ENCODE data around the gene GLRA3. TPM values are rescaled to one million over a fixed set of nuclear protein-coding genes. Genes with fewer than 3 reads are reported as not detected.

The GLRA3 gene
- total RNA-seq, 1 donor from 2014 or later, result not detected

DNA sequence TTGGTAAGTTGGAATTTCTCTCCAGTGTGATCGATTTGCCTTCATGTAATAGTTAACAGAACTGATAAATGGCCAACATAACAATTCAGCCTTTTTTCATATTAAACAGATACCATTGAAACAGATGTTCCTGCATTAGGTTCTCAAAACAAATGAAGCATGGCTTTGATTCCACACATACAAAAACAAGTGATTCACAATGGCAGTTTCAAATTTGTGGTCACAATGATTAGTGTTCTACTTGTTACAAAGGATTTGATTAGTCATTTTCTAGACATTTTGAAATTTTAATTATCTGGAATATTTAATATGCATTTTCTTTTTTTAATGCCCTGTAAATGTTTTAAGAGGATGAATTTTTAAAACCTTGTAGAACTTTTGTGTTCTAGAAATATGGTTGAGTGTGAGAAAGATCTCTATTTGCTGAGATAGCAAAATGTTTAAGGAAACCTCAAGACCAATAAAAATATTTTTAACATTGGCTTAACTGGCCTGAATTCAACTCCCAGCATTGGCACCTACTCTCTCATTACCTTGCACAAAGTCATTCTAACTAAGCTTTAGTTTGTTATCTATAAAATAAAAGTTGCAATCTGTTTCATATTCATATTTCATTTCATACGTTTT lies 18.9 kb upstream of the GLRA3 start:
- Histone ChIP-seq H3K36me3 (no peaks in the 10 kb centered on the region), H3K27me3 (ENCODE audit: low read depth) (no peaks in the 10 kb centered on the region), H3K4me3 (no peak overlapping the region), H3K4me1 (no peaks in the 10 kb centered on the region), H3K27ac (replicated peaks) (no peak overlapping the region), H3K9me3 (replicated peaks) (peaks cover 8% of the 10 kb centered on the region)
- no peak for DNase-seq
- intact Hi-C loops (cut with micrococcal nuclease), result no loop called here
- TF ChIP-seq, protein P1, sequence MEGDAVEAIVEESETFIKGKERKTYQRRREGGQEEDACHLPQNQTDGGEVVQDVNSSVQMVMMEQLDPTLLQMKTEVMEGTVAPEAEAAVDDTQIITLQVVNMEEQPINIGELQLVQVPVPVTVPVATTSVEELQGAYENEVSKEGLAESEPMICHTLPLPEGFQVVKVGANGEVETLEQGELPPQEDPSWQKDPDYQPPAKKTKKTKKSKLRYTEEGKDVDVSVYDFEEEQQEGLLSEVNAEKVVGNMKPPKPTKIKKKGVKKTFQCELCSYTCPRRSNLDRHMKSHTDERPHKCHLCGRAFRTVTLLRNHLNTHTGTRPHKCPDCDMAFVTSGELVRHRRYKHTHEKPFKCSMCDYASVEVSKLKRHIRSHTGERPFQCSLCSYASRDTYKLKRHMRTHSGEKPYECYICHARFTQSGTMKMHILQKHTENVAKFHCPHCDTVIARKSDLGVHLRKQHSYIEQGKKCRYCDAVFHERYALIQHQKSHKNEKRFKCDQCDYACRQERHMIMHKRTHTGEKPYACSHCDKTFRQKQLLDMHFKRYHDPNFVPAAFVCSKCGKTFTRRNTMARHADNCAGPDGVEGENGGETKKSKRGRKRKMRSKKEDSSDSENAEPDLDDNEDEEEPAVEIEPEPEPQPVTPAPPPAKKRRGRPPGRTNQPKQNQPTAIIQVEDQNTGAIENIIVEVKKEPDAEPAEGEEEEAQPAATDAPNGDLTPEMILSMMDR (IDR thresholded peaks at IDR 0.05; ENCODE audit: borderline replicate concordance), result no peak

DNA sequence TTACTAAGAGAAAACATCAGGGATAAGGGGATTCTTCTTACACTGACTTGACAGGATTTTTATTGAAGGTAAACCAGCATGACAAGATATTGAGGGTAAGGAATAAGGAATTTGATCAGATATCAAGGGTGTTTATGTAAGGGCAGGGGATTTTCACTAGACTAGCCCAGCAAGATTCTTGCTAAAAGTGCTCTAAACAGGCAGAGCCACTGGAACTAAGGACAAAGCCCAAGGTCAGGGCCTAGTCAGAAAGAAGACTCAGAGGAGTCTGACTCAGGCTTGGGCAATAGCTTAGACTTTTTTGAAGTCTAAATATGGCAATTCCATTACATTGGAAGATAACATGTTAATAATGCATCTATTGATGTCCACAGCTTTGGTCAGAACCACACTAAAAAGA lies 6.5 kb upstream of the GLRA3 start:
- no peak overlapping the region for H3K27ac ChIP-seq (replicated peaks)
- no peak overlapping the region for H3K4me3 ChIP-seq
- H3K36me3 ChIP-seq, result no peaks in the 10 kb centered on the region
- peaks cover 9% of the 10 kb centered on the region for H3K9me3 ChIP-seq (replicated peaks)
- intact Hi-C loops (cut with micrococcal nuclease), result no loop called here
- TF ChIP-seq, protein P1 (IDR thresholded peaks at IDR 0.05; ENCODE audit: borderline replicate concordance), result no peak
- DNase-seq, result no peak
- no peaks in the 10 kb centered on the region for H3K4me1 ChIP-seq
- no peaks in the 10 kb centered on the region for H3K27me3 ChIP-seq (ENCODE audit: low read depth)

DNA sequence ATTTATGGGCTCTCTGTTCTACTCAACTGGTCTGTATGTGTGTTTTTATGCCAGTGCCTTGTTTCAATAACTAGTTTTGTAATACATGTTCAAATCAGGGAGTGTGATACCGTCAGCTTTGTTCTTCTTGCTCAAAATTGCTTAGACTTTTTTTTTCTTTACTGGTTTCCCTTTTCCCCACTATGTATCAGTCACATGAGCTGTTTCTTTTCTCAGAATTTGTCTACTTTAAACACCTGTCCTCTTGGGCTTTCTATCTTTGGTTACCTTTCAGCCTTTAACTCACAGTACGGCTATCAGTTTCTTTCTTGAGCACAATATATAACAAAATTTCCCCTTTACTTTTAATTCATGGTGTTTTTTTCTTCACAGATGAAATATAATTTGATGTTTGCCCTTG lies 5.4 kb upstream of the GLRA3 start:
- intact Hi-C loops (cut with micrococcal nuclease), result no loop called here
- Histone ChIP-seq H3K4me3 (no peak overlapping the region), H3K27me3 (ENCODE audit: low read depth) (peaks cover 3% of the 10 kb centered on the region), H3K4me1 (no peaks in the 10 kb centered on the region), H3K27ac (replicated peaks) (no peak overlapping the region), H3K9me3 (replicated peaks) (no peaks in the 10 kb centered on the region), H3K36me3 (no peaks in the 10 kb centered on the region)
- TF ChIP-seq, protein P1 (IDR thresholded peaks at IDR 0.05; ENCODE audit: borderline replicate concordance), result no peak
- no peak for DNase-seq

DNA sequence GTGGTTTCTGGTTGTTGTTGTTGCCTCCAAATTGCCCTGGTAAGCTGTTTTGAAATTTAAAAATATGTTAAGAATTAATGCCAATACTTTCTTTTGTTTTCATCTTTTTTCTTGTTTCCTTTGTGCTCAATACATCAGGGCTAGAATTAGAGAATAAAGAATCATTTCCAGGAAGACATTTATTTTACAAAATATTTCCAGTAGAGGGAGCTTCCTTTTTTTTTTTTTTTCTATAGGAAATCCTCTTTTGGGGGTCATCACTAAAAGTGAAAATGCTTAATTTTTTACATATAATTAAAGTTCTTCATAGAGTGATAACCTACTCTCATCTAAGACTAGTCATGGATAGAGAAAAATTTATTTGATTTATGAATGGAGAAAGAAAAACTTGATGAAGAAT lies 2.4 kb downstream of the GLRA3 start:
- Histone ChIP-seq H3K27me3 (ENCODE audit: low read depth) (peaks cover 27% of the 10 kb centered on the region), H3K36me3 (no peaks in the 10 kb centered on the region)
- TF ChIP-seq, protein P1 (IDR thresholded peaks at IDR 0.05; ENCODE audit: borderline replicate concordance), result no peak

DNA sequence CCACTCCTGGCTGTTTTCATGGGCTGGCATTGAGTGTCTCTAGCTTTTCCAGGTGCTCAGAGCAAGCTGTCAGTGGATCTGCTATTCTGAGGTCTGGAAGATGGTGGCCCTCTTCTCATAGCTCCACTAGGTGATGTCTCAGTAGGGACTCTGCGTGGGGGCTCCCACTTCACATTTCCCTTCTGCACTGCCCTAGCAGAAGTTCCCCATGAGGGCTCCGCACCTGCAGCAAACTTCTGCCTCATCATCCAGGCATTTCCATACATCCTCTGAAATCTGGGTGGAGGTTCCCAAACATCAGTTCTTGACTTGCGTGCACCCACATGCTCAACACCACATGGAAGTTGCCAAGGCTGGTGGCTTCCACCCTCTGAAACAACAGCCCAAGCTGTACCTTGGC lies 13.8 kb downstream of the GLRA3 start:
- H3K9me3 ChIP-seq (replicated peaks), result peaks cover 34% of the 10 kb centered on the region
- DNase-seq, result no peak
- H3K27ac ChIP-seq (replicated peaks), result no peak overlapping the region
- intact Hi-C loops (cut with micrococcal nuclease), result no loop called here
- H3K27me3 ChIP-seq (ENCODE audit: low read depth), result no peaks in the 10 kb centered on the region
- no peaks in the 10 kb centered on the region for H3K36me3 ChIP-seq
- no peaks in the 10 kb centered on the region for H3K4me1 ChIP-seq
- H3K4me3 ChIP-seq, result no peak overlapping the region
- TF ChIP-seq, protein P1 (IDR thresholded peaks at IDR 0.05; ENCODE audit: borderline replicate concordance), result no peak

More for the DNA sequence above, 2.4 kb downstream of the GLRA3 start:
- no peak overlapping the region for H3K27ac ChIP-seq (replicated peaks)
- no peak for DNase-seq
- H3K4me1 ChIP-seq, result no peaks in the 10 kb centered on the region
- peaks cover 5% of the 10 kb centered on the region for H3K9me3 ChIP-seq (replicated peaks)
- no peak overlapping the region for H3K4me3 ChIP-seq
- intact Hi-C loops (cut with micrococcal nuclease), result no loop called here
